Osteocyte (in vitro differentiated cells): ENCODE data around the gene CISD2. TPM values are rescaled to one million over a fixed set of nuclear protein-coding genes. Genes with fewer than 3 reads are reported as not detected.
"Not testable (repeated sequence)": the region's sequence is repeated elsewhere in the genome, so short reads cannot be mapped to it uniquely, and the experiment has no call there.

Source experiments
- DNase-seq: peaks from one replicate; pipeline ENCODE4 v3.0.0; 2021; ENCODE audit warnings: mixed read lengths; ENCODE audit not compliant: unreplicated experiment; ENCODE audit errors: extremely low spot score
- H3K27ac Mint-ChIP-seq: one replicate; pipeline ENCODE4 v1.8.0; 2021; ENCODE audit warnings: mild to moderate bottlenecking, mixed read lengths; ENCODE audit not compliant: unreplicated experiment
- H3K27me3 Mint-ChIP-seq: one replicate; pipeline ENCODE4 v1.8.0; 2021; ENCODE audit warnings: mixed read lengths; ENCODE audit not compliant: unreplicated experiment
- H3K36me3 Mint-ChIP-seq: one replicate; pipeline ENCODE4 v1.8.0; 2021; ENCODE audit warnings: mixed read lengths; ENCODE audit not compliant: unreplicated experiment
- H3K4me1 Mint-ChIP-seq: one replicate; pipeline ENCODE4 v1.8.0; 2021; ENCODE audit warnings: mixed read lengths; ENCODE audit not compliant: unreplicated experiment
- H3K4me3 Mint-ChIP-seq: one replicate; pipeline ENCODE4 v1.8.0; 2021; ENCODE audit warnings: mild to moderate bottlenecking, moderate library complexity, mixed read lengths; ENCODE audit not compliant: unreplicated experiment
- H3K9me3 Mint-ChIP-seq: one replicate; pipeline ENCODE4 v1.8.0; 2021; ENCODE audit warnings: mixed read lengths; ENCODE audit not compliant: unreplicated experiment
- CTCF ChIP-seq: fragments of 200-600 bp; sonication (generic); IDR thresholded peaks from 2 replicates; pipeline ENCODE4 v1.5.0; 2021; ENCODE audit warnings: antibody characterized with exemption, mild to moderate bottlenecking, moderate library complexity
- long read RNA-seq: library from polyadenylated mRNA; unstranded; transcript quantifications from one replicate; pipeline ENCODE4 v2.0.0, GENCODE V29; 2021
- total RNA-seq: library from RNA; stranded (reverse); gene quantifications from 2 replicates; pipeline ENCODE4 v1.2.1, GENCODE V29; 2021

Gene CISD2
- total RNA-seq: 27.2 and 30.4 TPM in 2 replicates
- long read RNA-seq, full-length matches to known transcripts: 201 of 211 reads
- long read RNA-seq, partial matches to known transcripts: 1 of 211 reads
- long read RNA-seq, other reads (novel, unspliced or antisense): 9 of 211 reads

DNA sequence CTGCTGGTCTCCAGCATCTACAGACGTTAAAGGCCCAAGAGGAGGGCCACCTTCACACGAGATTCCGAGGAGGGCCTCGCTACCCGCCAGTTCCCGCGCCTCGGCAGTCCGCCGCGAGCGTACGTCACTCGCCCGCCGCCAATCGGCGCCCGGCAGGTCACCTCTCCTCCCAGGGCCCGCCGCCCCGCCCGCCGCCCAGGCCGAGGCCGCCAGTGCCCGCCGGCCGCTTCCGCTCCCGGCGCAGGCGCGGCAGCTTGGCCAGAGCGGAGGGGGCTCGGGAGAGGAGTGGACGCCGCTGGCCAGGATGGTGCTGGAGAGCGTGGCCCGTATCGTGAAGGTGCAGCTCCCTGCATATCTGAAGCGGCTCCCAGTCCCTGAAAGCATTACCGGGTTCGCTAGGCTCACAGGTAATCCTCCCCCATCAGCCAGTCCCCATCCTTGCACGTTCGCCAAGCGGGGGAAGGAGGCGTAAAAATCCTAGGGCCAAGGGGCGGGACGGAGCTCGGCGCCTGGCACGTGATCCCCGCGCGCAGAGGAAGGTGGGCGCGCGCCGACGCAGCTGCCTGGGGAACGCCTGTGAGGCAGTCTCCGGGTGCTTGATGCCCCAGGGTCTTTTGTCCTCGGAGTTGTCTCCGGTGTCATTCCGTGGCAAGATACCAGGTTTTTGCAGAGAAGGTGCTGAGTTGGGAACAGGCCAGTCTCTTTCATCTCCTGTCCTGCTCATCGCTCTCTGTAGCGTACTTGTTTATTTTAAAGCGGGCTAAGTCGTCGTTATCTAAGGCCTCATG lies at the start of gene CISD2:
TSS of gene CISD2 (plus strand) at position 212 of the 788 bp plus-strand sequence. CDS start at position 305, 93 bp downstream.
- peaks cover 37% of the 10 kb centered on the region for H3K4me1 Mint-ChIP-seq
- no peak for TF ChIP-seq CTCF
- peak within 1 kb of the TSS; percentile 98 for H3K27ac Mint-ChIP-seq
- H3K4me3 Mint-ChIP-seq: peak within 1 kb of the TSS; percentile 95
- peak; percentile 97 for DNase-seq
- no peaks in the 10 kb centered on the region for H3K27me3 Mint-ChIP-seq
- peaks cover 6% of the 10 kb centered on the region for H3K36me3 Mint-ChIP-seq
- H3K9me3 Mint-ChIP-seq: no peaks in the 10 kb centered on the region

DNA sequence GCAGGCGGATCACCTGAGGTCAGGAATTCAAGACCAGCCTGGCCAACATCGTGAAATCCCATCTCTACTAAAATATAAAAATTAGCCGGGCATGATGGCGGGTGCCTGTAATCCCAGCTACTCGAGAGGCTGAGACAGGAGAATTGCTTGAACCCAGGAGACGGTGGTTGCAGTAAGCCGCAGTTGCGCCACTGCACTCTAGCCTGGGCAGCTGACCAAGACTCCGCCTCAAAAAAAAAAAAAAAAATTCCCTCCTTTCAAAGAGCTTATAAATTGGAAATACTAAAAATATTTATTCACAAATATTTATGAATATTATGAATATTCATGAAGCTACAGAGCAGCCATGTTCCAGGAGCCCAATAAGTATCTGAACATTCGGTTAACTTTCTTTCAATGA lies 49.7 kb upstream of the CISD2 start:
- DNase-seq: not testable (repeated sequence)

DNA sequence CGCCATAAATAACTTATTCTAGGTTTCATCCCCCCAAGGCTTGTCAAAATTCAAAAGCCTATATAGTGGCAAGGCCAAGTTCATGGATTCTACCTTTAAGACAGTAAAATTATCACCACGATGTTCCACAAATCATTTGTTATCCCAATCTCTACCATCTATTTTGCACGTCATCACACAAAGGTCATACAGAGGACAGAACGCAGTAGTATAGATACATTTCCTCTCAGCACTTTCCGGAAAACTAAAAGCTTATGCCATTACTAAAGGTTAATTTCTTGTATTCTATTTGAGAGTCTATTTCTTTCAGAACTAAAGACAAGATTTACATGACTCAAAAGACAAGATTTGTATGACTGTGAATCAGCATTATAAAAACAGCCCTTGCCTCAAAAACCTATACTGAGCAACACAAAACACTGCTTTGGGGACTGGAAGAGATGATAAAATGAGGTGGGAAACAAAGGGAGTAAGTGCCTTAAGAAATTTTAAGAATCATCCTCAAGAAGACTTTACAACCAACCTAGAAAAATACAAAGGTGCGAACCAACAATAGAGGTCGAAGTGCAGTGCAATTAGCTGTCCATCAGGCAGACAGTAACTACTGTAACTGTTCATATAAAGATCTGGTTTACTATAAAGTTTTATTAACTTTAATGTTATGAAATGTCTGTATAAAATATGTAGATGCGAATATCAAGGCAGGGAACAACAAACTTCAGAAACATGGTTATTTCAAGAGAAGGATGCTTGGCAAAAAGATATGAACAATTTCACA lies 49.0 kb upstream of the CISD2 start:
- no peak for TF ChIP-seq CTCF
- no peaks in the 10 kb centered on the region for H3K27me3 Mint-ChIP-seq
- no peaks in the 10 kb centered on the region for H3K9me3 Mint-ChIP-seq
- DNase-seq: no peak
- no peak overlapping the region for H3K4me3 Mint-ChIP-seq
- peaks cover 87% of the 10 kb centered on the region for H3K4me1 Mint-ChIP-seq
- peaks cover 19% of the 10 kb centered on the region for H3K36me3 Mint-ChIP-seq
- H3K27ac Mint-ChIP-seq: no peak overlapping the region

More for the DNA sequence above, 49.7 kb upstream of the CISD2 start:
- not testable (repeated sequence) for H3K9me3 Mint-ChIP-seq, H3K27ac Mint-ChIP-seq, H3K4me3 Mint-ChIP-seq, H3K27me3 Mint-ChIP-seq
- Mint-ChIP-seq H3K36me3 (peaks cover 19% of the 10 kb centered on the region), H3K4me1 (peaks cover 85% of the 10 kb centered on the region)

DNA sequence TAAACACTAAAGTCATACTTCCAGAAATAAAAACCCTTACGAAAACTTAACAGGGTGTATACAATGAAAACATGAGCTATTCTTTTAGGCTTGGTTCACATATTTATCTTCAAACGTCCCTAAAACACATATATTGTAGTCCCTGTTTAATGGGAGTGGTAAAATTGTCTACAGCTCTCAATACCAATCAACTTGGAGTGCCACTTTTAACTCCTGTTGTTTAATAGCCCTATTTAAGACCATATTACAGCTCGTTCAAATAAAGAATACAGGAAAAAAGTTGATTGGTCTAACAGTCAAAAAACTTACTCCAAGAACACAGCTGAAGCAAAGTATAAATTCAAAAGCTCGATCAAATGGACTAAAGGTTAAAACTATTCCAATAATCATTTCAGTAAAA lies 45.3 kb upstream of the CISD2 start:
- Mint-ChIP-seq H3K4me3 (no peak overlapping the region), H3K9me3 (no peaks in the 10 kb centered on the region), H3K36me3 (peaks cover 13% of the 10 kb centered on the region), H3K4me1 (peaks cover 58% of the 10 kb centered on the region), H3K27me3 (no peaks in the 10 kb centered on the region), H3K27ac (no peak overlapping the region)
- DNase-seq: no peak
- no peak for TF ChIP-seq CTCF

- peaks cover 57% of the 10 kb centered on the region for H3K4me1 Mint-ChIP-seq
- TF ChIP-seq CTCF: no peak
- no peaks in the 10 kb centered on the region for H3K27me3 Mint-ChIP-seq
- peaks cover 11% of the 10 kb centered on the region for H3K36me3 Mint-ChIP-seq
- DNase-seq: no peak
- no peak overlapping the region for H3K27ac Mint-ChIP-seq
- no peak overlapping the region for H3K4me3 Mint-ChIP-seq
- no peaks in the 10 kb centered on the region for H3K9me3 Mint-ChIP-seq
Observed at GRCh38 chr4:102823897-102824296, 44.9 kb upstream of the CISD2 start.
